HG02571 (cell line): Measurements from ENCODE around the gene ZNF410.

ENCODE experiments used
- ATAC-seq: cut with Tn5 transposase; IDR thresholded peaks from one replicate; pipeline ENCODE4 v1.9.1; 2021; ENCODE audit warnings: mild to moderate bottlenecking, moderate library complexity; ENCODE audit not compliant: unreplicated experiment

Gene ZNF410

DNA sequence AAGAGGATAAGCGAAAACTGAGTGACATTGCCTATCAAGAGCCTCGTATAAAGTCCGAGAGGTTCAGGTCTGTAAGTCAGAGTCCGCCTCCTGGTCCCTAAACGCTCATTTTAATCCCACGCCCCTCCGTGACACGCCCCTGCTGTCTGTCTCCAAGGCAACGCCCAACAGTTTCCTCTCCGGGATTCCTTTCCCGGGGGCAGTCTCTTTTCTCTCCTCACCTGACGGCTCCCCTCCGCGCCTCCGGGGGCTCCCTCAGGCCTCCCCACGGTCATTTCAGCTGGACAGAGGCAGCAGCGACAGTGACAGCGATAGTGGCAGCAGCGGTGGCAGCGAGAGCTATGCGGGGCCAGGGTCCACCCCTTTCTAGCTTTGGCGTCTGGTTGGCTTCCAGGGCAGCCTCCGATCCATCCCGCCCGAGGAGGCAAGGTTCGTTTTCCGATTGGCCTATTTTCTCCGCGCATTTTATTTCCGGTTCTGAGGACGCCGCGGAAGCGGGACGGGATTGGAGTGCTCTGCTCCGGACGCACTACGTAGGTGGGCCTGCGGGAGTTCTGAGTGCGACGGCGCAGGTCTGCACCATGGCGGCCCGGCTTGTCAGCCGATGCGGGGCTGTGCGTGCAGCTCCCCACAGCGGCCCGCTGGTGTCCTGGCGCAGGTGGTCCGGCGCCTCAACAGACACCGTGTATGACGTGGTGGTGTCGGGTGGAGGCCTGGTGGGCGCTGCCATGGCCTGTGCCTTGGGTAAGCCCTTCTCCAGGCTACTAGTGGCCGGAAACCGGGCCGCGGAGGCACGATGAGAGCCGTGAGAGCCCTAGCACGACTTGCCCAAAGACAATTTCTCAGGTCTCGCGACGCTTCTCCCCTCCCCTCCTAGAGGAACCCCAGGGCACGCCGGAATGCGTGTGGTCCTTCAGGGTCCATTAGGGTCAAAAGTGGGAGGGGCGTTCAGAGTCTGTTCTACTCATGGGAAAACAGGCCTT lies 63.4 kb downstream of the ZNF410 start, which contains the start of the genes COQ6 and FAM161B:
Gene COQ6 (plus strand): TSS at position 551 of the 983 bp plus-strand sequence. CDS start 31 bp downstream, at position 582.
Gene FAM161B (minus strand): TSS at position 343 of the 983 bp plus-strand sequence. CDS start 68 bp downstream, at position 275.
- peak; percentile 85 for ATAC-seq

DNA sequence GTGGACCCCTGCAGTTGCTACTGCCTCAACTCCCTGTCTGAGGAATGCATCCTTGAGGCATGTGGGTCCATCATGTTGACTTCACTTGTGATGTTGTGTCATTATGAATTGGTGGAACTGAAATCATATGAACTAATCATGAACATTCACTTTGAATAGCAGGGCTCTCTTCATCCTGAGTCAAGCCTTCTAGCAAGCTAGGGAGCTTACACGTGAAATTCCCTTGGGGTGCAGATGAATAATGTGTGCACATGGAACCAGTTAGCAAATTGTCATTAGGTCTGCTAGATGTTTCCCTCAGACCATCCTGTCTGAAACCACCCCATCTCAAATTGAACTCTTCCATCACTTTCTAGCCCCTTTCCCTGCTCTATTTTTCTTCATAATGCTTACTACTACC lies 67.1 kb downstream of the ZNF410 start:
- no peak for ATAC-seq

GRCh38 chr14:73955674-73956073 lies 69.0 kb downstream of the ZNF410 start:
- ATAC-seq, result no peak

DNA sequence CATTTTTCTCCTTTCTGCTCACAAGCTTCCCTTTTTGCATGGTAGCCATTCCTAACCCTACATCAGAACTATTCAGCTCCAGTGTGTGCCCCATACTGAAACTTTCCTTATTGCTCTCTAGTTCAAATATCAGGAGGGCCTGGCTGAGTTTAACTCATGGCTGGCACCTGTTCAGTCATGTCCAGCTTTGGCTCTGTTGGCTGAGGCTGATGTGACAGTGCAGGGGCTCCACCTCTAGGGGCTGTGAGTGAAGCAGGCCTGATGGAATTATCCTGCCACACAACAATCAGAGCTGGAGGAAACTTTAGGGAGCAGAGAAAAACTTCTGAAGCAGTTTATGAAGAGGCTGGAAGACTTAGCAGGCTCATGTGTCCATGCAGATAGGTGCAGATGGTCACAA lies 71.9 kb downstream of the ZNF410 start:
- no peak for ATAC-seq

- no peak for ATAC-seq
These were observed 74.5 kb downstream of the ZNF410 start for GRCh38 chr14:73961192-73961591.

DNA sequence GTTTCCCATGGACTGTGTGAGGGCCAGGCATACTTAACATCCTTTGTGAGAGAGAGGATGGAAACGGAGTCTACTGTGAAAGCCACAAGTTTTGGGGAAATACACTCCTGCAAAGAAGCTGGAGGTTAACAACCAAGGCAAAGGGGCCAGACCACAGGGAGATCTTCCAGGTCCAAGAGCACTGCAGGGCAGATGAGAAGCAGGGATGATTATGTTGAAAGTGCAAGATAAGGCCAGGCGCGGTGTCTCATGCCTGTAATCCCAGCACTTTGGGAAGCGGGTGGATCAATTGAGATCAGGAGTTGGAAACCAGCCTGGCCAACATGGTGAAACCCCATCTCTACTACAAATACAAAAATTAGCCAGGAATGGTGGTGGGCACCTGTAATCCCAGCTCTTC lies 78.6 kb downstream of the ZNF410 start:
- ATAC-seq, result no peak

DNA sequence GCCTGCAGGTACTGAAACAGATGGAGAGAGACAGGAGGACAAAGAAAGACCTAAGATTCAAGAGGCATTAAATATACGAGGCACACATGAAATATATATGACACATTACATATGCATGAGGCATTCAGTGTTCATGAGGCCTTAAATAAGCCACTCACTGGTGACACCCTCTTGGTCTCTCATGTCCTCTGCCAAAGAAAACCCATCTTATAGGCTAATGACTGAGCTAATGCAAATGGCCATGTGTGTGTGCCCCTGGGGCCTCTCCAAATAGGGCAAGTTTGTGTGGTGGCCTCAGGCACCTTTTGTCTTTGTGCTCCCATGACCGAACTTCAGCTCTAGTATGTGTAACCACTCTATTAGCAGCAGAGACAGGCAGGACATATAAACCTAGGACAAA lies 82.2 kb downstream of the ZNF410 start:
- ATAC-seq, result no peak

DNA sequence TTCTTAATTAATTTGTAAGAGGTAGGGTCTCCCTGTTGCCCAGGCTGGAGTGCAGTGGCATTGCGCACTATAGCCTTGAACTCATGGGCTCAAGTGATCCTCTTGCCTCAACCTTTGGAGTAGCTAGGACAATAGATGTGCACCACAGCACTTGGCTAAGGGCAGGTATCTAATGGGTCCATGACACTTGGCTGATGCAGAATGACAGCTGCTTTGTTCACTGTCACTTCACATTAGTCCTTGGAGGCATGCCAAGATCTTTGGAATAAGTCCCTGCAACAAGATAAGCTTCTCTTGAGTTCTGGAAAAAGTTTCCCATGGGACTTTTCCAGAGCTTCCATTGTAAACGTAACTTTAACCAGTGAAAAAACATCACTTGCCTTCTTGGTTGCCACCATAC lies 86.8 kb downstream of the ZNF410 start:
- ATAC-seq, result no peak

DNA sequence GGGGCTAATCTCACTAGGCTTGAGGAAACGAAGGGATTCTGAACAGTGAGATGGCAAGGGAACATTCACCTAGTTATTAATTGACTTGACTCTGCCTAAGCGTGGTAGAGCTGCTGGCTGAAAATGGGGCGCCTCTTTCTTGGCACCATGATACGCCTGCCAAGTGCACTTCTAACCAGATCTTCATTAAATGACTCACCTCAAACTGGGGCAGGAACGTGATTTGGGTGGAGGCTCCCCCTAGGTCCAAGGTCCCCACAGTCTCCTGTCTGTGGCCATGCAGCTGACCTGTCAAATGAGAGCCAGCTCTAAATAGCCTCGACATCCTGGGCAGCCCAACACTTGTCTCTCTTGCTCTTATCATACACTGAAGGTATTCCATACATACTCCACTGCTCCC lies 89.5 kb downstream of the ZNF410 start:
- ATAC-seq, result no peak

DNA sequence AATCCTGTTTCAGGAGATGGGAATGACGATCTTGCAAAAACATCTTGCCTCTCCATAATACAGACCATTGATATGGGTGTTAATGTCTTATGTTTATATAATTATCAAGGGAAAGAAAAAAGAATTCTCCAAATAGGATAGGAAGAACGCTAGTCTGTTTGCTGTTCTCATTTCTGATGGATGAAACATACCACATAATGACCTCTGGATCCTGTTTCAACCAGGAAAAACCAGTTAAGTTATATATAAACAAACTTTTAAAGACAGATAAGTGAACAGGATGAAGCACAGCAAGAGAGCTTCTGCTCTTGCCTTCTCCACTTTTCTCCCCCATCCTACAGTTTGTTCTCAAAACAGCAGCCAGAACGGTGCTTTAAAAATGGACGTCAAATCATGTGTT lies 91.2 kb downstream of the ZNF410 start:
- ATAC-seq, result no peak
